Spleen (tissue), 7 donors: ENCODE results near the gene SDK2.

Source experiments
- CTCF ChIP-seq, 11 experiments: fragments of 200-600 bp in 7 of 11; fragments of 450-650 bp in 4 of 11; sonication (generic) in 4 of 11; IDR thresholded peaks in 8 of 11; conservative IDR thresholded peaks in 3 of 11; 1 replicate in 7 of 11; 2 replicates in 4 of 11; pipeline versions ENCODE4 v1.4.0 to v1.8.0; 2016 to 2021; ENCODE audit warnings: antibody characterized with exemption in 11 of 11, inconsistent platforms in 4 of 11, mild to moderate bottlenecking in 1 of 11
- POLR2A ChIP-seq, 3 donors: fragments of 450-650 bp; IDR thresholded peaks; one replicate each; pipeline ENCODE4 v1.5.1; 2017; ENCODE audit warnings: antibody characterized with exemption in 3 of 3, mild to moderate bottlenecking in 1 of 3
- POLR2AphosphoS5 ChIP-seq, 3 donors: sonication (generic); formaldehyde crosslinking; IDR thresholded peaks; one replicate each; pipeline ENCODE4 v1.5.1; 2017; ENCODE audit warnings: antibody characterized with exemption in 3 of 3
- donor health status: DM: no; HTN: no; CAD: no; lungs with moderate emphysema.
- donor health status: DM: no; HTN: no; CAD: no.
- donor health status: DM: no; HTN: no; CAD: no.

GRCh38 chr17:73653810-73654209 is 9.6 kb upstream of the SDK2 start:
- no peak for TF ChIP-seq CTCF (IDR thresholded peaks at IDR 0.05 in 8 of 11, conservative IDR thresholded peaks at IDR 0.05 in 3 of 11)
- no peak for TF ChIP-seq POLR2AphosphoS5 (IDR thresholded peaks at IDR 0.05)
- no peak for TF ChIP-seq POLR2A (IDR thresholded peaks at IDR 0.05)
